ENCODE measurements around the gene F2RL2. TPM values are rescaled to one million over a fixed set of nuclear protein-coding genes. Genes with fewer than 3 reads are reported as not detected.

Gene F2RL2
- total and polyA plus RNA-seq, 2 of the 4 experiments (the other 2 are of a cell fraction) = 21.7 to 32.8 TPM

- in situ Hi-C loops (cut with MboI; ENCODE audit: low sequenced_read_pairs) = no loop called here
These were observed 29.1 kb downstream of the F2RL2 start for GRCh38 chr5:76594107-76594506.

More at GRCh38 chr5:76594107-76594506, 29.1 kb downstream of the F2RL2 start:
- Histone ChIP-seq H3K27ac (ENCODE audit: insufficient read depth, low read length) (no peak overlapping the region), H3K9me1 (ENCODE audit: insufficient read depth, low read length) (no peaks in the 10 kb centered on the region), H3K18ac (ENCODE audit: low read depth, low read length) (no peak overlapping the region), H3K9me3 (ENCODE audit: control insufficient read depth, insufficient read depth, low read length) (no peaks in the 10 kb centered on the region; the same call in 1 of the 2 replicates), H3K14ac (replicated peaks; ENCODE audit: low read depth, low read length) (no peak overlapping the region), H3K56ac (ENCODE audit: extremely low read depth, insufficient read depth, low read length) (no peak overlapping the region), H2AK9ac (replicated peaks; ENCODE audit: low read depth, low read length, poor library complexity) (no peak overlapping the region), H4K20me1 (ENCODE audit: insufficient read depth, low read length) (no peaks in the 10 kb centered on the region), H3K4me3 (ENCODE audit: insufficient read depth, low read depth, low read length) (no peak overlapping the region), H4K5ac (ENCODE audit: low read depth, low read length) (no peak overlapping the region), H3K27me3 (ENCODE audit: control insufficient read depth, insufficient read depth, low read length) (peaks cover 23% of the 10 kb centered on the region), H2BK20ac (ENCODE audit: low read depth, low read length) (no peak overlapping the region), H3K23ac (ENCODE audit: low read depth, low read length) (no peak overlapping the region), H3K4ac (ENCODE audit: low read depth, low read length) (no peak overlapping the region), H3K9ac (ENCODE audit: low read depth, low read length) (no peak overlapping the region), H2BK120ac (ENCODE audit: low read depth, low read length) (no peak overlapping the region), H2BK15ac (ENCODE audit: low read depth, low read length) (no peak overlapping the region), H2BK5ac (ENCODE audit: low read depth, low read length, poor library complexity, severe bottlenecking) (no peak overlapping the region), H4K91ac (ENCODE audit: insufficient read depth, low read depth, low read length) (no peak overlapping the region), H3K36me3 (ENCODE audit: control insufficient read depth, insufficient read depth, low read length) (no peaks in the 10 kb centered on the region), H3K4me2 (ENCODE audit: low read depth, low read length) (no peak overlapping the region), H3K79me1 (ENCODE audit: low read depth in 1 of 2, low read length in 2 of 2) (no peaks in the 10 kb centered on the region), H2AK5ac (ENCODE audit: low read depth, low read length) (no peak overlapping the region), H2AFZ (replicated peaks; ENCODE audit: low read length, poor library complexity) (no peak overlapping the region), H3K4me1 (ENCODE audit: control insufficient read depth, insufficient read depth, low read length) (no peaks in the 10 kb centered on the region), H4K8ac (ENCODE audit: low read depth in 2 of 2, low read length in 2 of 2) (no peak overlapping the region)
- ChIA-PET POLR2A (ENCODE audit: unreplicated experiment) (no interaction called here), CTCF (no interaction called here)
- BruUV-seq (replicated peaks) = no TSS peak
- TF ChIP-seq CEBPB (IDR thresholded peaks at IDR 0.05; ENCODE audit: low read depth, low read length) = no peak
- TF ChIP-seq NFE2L2 (IDR thresholded peaks at IDR 0.05; ENCODE audit: low read depth, low read length) = no peak
- TF ChIP-seq CTCF (conservative IDR thresholded peaks at IDR 0.05; ENCODE audit: low read depth, low read length) = no peak
- TF ChIP-seq BHLHE40 (IDR thresholded peaks at IDR 0.05; ENCODE audit: low read depth, low read length) = no peak
- TF ChIP-seq SMC3 (IDR thresholded peaks at IDR 0.05; ENCODE audit: low read depth, low read length) = no peak
- TF ChIP-seq MAZ (IDR thresholded peaks at IDR 0.05; ENCODE audit: borderline replicate concordance, low read depth, low read length) = no peak
- no peak for TF ChIP-seq RAD21 (IDR thresholded peaks at IDR 0.05; ENCODE audit: low read length)
- TF ChIP-seq CHD1 (IDR thresholded peaks at IDR 0.05; ENCODE audit: low read depth, low read length) = no peak
- TF ChIP-seq FOS (IDR thresholded peaks at IDR 0.05; ENCODE audit: low read depth, low read length) = no peak
- TF ChIP-seq MXI1 (IDR thresholded peaks at IDR 0.05; ENCODE audit: borderline replicate concordance, low read depth, low read length) = no peak
- no peak for TF ChIP-seq MAFK (IDR thresholded peaks at IDR 0.05; ENCODE audit: low read depth, low read length)
- no peak for TF ChIP-seq ELK1 (IDR thresholded peaks at IDR 0.05; ENCODE audit: borderline replicate concordance, low read depth, low read length)
- TF ChIP-seq USF2 (IDR thresholded peaks at IDR 0.05; ENCODE audit: low read depth, low read length) = no peak
- no CpG with 5 or more reads among the region's 4 CpGs for WGBS, 2 experiments (ENCODE audit: extremely low coverage in 2 of 2, insufficient read length in 1 of 2)
- ATAC-seq (ENCODE audit: low read depth) (no peak), DNase-seq (no peak)
- intact Hi-C loops (cut with micrococcal nuclease) = no loop called here
- dilution Hi-C loops (cut with HindIII; ENCODE audit: low sequenced_read_pairs, unreplicated experiment) = no loop called here

Data from IMR-90 (cell line).